ENCODE measurements around the gene BRINP1.
"Not testable (repeated sequence)": the region's sequence is repeated elsewhere in the genome, so short reads cannot be mapped to it uniquely, and the experiment has no call there.

BRINP1 gene

GRCh38 chr9:119184265-119184936, 184.8 kb downstream of the BRINP1 start:
- no peak for DNase-seq

- DNase-seq = no peak
Measured at GRCh38 chr9:119181561-119181960, 187.7 kb downstream of the BRINP1 start.

DNA sequence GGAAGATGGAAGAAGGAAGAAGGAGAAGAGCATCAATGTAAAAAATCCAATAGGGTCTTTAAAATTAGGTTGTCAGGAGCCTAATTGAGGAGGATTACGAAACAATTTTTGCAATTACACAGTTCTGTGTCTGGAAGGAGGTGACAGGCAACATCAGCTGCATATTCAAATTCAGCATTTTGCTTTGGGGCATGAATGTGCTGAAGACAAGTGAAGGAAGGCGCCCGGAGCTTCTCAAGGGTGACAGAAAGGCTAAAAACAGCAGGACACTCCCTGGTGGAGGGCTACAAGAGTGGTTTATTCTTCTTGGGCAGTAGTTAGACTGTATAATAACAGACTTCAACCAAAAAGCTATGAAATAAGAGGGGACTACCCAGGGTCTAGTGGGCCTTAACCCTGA, 188.3 kb downstream of the BRINP1 start:
- no peak for DNase-seq

- DNase-seq = no peak
Measured at GRCh38 chr9:119179701-119180100, 189.5 kb downstream of the BRINP1 start.

GRCh38 chr9:119177196-119177595, 192.0 kb downstream of the BRINP1 start:
- no peak for DNase-seq

DNA sequence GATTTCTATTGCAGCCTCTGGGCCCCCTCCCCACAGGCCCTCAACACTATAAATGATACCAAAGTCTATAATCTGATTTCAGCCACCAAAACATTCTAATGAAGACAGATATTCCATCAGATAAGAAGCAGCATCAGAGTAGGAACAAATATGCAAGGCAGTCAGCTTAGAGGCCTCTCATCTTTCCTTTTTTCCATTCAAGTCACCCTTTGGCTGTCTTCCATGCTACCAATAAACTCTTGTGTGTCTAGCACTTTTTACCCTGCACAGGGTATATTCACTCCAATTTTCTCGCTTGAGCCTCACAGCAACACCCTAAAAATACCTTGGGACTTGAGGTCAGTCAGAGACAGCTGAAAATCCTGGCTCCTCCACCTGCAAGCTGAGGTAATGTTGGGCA, 193.7 kb downstream of the BRINP1 start:
- DNase-seq = no peak

- DNase-seq = not testable (repeated sequence)
Measured at GRCh38 chr9:119169222-119169621, 200.0 kb downstream of the BRINP1 start.

GRCh38 chr9:119167876-119168275, 201.4 kb downstream of the BRINP1 start:
- no peak for DNase-seq

DNA sequence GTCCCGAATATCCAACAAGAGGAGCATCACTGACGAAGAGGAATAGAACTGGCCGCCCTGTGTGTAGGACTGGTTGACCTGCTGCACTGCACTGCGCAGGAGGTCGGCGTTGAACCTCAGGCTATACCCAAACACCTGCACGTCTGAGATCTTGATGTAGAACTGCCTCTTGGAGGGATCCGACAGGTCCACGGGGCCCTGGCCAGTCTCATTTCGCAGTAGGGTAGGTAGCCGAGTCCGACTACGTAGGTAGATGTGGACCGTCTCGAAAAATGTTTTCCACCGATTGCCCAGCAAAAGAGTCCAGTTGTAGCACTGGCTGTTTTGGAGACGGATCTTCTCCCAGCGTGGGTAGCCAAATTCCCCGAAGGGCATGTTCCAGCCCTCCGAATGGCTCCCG, 202.0 kb downstream of the BRINP1 start:
- DNase-seq = no peak

GRCh38 chr9:119166096-119166495, 203.1 kb downstream of the BRINP1 start:
- no peak for DNase-seq

DNA sequence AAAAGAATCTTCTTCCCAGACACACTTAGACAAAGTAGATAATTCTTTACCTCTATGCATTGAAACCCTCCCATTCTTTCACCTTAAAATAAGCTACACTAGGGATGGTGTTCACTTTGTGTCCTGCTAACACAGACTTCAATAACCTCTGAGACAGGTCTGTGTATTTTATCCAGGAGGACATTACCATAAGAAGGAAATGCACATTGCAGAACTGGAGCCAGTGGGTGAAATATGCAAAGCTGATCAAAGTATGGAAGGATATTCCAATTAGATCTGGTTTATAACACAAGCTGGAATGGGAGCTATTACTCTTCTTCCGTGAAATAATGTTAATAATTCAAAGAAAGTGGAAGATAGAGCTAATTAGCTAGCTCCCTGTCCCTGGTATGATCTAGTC, 204.1 kb downstream of the BRINP1 start:
- no peak for DNase-seq

DNA sequence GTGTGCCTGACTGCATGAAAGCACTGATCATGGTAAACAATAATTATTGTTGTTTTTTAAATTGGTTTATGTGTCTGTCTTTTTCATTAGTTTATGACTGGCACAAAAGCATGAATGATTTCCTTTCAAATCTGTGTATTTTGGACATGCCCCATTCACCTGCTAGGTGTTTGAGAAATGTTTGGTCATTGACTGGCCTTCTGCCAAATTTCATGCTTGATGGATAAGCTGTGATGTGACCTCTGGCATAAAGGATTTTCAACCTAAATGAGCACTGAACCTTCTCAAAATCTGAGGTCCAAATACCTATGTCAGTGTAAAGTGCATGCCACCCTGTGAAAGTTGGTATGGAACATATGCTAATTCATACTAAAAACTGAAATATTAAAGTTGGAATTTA, 204.5 kb downstream of the BRINP1 start:
- no peak for DNase-seq

DNA sequence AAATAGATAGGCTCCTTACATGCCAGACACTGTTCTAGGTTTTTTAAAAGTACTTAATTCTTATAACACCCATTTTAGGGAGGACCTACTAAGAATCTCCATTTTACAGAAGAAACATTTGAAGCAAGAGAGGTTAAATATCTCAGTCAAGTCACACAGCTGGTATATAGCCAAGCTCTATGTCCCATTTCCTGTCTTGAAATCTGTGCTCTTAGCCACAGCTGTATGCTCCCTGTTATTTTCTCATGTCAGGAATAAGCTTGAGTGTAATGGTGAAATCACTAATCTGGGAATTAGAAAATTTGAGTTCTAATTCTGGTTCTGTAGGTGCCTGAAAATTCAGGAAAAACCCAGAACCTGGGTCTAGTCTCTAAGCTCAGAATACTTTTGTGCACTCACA, 208.7 kb downstream of the BRINP1 start:
- no peak for DNase-seq

GRCh38 chr9:119159386-119159785, 209.8 kb downstream of the BRINP1 start:
- DNase-seq = no peak

DNA sequence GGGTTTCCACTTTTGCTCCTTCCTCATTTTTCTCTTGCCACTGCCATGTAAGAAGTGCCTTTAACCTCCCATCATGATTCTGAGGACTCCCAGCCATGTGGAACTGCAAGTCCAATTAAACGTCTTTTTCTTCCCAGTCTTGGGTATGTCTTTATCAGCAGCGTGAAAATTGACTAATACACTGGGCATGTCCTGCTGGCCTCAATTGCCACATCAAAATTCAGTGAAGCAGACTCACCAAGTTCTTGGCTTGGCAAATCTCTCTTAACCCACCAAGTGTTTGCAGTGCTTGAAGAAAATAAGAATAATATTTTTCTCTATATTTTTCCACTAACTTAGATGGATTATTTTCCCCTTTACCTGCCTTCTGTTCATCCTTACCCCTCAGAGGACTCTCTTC, 212.0 kb downstream of the BRINP1 start:
- DNase-seq = no peak

DNA sequence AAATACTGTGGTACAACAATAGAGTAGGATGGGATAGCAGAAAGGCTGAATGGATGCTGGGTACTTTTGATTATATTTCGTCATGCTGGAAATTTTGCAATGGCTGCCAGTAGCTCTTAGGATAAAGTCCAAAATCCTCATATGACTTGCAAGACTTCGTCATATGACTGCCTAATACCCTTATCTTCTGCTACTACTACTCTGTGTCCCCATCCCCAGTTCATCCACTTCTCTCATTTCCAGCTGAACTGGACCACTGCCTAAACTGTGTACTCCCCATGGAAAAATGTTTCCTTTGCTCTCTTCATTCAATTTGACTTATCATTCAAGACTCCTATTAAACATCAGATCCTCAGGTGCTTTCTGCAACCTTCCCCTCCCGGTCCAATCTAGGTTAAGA, 212.9 kb downstream of the BRINP1 start:
- DNase-seq = no peak

- DNase-seq = no peak
Measured at GRCh38 chr9:119154527-119154926, 214.7 kb downstream of the BRINP1 start.

DNA sequence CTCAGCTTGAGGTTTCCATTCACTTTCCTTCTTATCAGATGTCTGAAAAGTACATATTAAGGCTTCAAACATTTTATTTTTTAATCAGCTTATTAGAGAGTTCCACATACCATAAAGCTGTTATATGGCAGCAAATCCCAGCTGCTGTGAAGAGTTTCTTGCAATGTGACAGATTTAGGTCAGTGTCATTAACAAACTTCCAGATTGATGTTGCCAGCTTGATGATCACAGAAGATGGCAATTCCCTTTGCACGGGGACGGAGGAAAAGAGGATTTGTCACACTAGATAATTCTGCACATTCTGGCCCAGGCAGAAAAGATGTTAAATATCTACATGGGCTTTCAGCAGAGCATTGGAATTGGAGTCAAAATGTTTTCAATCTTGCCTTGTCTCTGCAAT, 215.8 kb downstream of the BRINP1 start:
- DNase-seq = no peak

- no peak for DNase-seq
Measured at GRCh38 chr9:119148855-119149254, 220.4 kb downstream of the BRINP1 start.

DNA sequence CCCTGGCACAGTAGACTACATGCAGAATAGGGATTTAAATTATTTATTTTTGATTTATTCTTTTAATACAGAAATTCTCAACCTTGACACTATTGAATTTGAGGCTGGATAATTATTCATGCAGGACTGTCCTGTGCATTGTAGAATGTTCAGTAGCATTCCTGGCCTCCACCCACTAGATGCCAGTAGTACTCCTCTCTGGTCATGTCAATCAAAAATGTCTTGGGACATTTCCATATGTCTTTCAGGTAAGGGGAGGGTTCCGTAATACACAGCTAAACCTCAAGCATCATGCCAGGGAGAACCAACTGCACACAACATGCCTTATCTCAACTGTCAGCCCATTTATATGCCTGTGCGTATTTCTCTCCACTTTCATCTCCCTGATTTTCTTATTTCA, 231.8 kb downstream of the BRINP1 start:
- no peak for DNase-seq

DNA sequence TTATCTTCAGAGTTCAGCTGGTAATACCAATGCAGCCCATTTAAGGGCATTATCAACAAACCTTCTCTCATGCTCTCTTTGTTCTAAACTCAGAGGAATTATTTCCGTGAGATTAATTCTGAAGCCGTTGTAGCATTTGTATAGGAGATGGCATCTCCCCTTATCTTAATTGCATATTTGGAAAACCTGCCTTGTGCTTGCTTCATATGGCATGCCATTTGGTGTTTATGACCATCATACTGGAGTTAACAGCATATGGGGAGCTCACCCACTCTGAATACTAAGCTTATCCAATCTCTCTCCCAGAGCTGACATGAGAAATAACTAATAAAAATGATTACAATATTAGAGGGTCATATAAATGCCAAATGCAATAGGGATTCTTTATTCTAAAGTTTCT, 243.2 kb downstream of the BRINP1 start:
- no peak for DNase-seq

- DNase-seq = no peak
Measured at GRCh38 chr9:119121899-119122298, 247.3 kb downstream of the BRINP1 start.

DNA sequence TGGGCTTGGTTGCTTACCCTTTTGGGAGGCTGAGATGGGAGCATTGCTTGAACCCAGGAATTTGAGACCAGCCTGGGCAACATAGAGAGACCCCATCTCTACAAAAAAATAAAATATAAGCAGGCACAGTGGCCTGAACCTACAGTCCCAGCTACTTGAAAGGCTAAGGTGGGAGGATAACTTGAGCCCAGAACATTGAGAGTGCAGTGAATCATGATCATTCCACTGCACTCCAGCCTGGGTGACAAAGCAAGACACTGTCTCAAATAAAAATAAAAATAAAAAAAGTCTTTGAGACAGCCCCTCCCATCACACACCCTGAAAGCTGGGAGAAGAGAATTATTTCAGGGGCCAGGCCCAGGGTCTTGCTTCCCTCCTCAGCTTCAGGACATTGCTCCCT, 251.8 kb downstream of the BRINP1 start:
- no peak for DNase-seq

Measured in inflammatory macrophage (primary cell).